ENCODE results near the gene RLBP1.

Gene RLBP1

DNA sequence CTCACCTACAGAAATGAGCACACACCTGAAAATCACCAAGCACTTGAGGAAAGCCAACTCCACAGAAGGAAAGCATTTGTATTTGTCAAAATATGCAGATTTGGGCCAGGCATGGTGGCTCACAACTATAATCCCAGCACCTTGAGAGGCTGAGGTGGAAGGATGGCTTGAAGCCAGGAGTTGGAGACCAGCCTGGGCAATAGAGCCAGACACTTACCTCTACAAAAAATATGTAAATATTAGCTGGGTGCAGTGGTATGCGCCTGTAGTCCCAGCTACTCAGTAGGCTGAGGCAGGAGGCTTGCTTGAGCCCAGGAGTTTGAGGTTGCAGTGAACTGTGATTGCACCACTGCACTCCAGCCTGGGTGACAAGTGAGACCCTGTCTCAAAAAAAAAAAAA is 12.3 kb downstream of the RLBP1 start:
- DNase-seq (ENCODE audit: low read depth) = no peak
- TF ChIP-seq, protein P1, sequence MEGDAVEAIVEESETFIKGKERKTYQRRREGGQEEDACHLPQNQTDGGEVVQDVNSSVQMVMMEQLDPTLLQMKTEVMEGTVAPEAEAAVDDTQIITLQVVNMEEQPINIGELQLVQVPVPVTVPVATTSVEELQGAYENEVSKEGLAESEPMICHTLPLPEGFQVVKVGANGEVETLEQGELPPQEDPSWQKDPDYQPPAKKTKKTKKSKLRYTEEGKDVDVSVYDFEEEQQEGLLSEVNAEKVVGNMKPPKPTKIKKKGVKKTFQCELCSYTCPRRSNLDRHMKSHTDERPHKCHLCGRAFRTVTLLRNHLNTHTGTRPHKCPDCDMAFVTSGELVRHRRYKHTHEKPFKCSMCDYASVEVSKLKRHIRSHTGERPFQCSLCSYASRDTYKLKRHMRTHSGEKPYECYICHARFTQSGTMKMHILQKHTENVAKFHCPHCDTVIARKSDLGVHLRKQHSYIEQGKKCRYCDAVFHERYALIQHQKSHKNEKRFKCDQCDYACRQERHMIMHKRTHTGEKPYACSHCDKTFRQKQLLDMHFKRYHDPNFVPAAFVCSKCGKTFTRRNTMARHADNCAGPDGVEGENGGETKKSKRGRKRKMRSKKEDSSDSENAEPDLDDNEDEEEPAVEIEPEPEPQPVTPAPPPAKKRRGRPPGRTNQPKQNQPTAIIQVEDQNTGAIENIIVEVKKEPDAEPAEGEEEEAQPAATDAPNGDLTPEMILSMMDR (IDR thresholded peaks at IDR 0.05; ENCODE audit: control insufficient read depth, insufficient read depth, low read depth, low read length, missing control alignments) = no peak
- no peak overlapping the region for H3K4me3 ChIP-seq (ENCODE audit: control insufficient read depth, low read depth, low read length)

GRCh38 chr15:89208256-89208655 is 13.1 kb downstream of the RLBP1 start:
- TF ChIP-seq, protein P1 (IDR thresholded peaks at IDR 0.05; ENCODE audit: control insufficient read depth, insufficient read depth, low read depth, low read length, missing control alignments) = no peak
- no peak overlapping the region for H3K4me3 ChIP-seq (ENCODE audit: control insufficient read depth, low read depth, low read length)
- no peak for DNase-seq (ENCODE audit: low read depth)

DNA sequence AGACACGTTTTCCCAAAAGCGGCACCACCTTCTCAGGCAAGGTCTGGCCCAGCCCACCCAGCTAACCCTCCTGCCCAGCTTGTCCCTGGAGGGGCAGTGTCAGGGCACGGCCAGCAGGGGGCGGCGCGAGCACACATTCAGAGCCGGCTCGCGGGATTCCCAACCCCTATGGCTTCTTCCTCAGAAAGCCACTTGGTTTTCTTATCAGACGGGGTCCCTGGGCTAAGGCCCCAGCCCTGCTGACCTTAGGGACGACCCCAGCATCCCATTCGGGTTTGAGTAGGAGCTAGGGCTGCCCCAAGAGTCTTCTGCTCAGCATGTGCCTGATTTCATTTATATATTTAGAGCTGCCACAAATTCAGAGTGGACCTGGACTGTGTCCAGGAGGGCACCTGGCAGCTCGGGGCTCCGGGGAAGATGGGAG is 14.5 kb downstream of the RLBP1 start:
- DNase-seq (ENCODE audit: low read depth) = no peak
- TF ChIP-seq, protein P1 (IDR thresholded peaks at IDR 0.05; ENCODE audit: control insufficient read depth, insufficient read depth, low read depth, low read length, missing control alignments) = peak; percentile 99
- no peak overlapping the region; the same call in 1 of the 2 replicates for H3K4me3 ChIP-seq (ENCODE audit: control insufficient read depth, low read depth, low read length)

- no peak overlapping the region for H3K4me3 ChIP-seq (ENCODE audit: control insufficient read depth, low read depth, low read length)
- DNase-seq (ENCODE audit: low read depth) = no peak
- TF ChIP-seq, protein P1 (IDR thresholded peaks at IDR 0.05; ENCODE audit: control insufficient read depth, insufficient read depth, low read depth, low read length, missing control alignments) = no peak
Observed at GRCh38 chr15:89205991-89206585, 15.3 kb downstream of the RLBP1 start.

DNA sequence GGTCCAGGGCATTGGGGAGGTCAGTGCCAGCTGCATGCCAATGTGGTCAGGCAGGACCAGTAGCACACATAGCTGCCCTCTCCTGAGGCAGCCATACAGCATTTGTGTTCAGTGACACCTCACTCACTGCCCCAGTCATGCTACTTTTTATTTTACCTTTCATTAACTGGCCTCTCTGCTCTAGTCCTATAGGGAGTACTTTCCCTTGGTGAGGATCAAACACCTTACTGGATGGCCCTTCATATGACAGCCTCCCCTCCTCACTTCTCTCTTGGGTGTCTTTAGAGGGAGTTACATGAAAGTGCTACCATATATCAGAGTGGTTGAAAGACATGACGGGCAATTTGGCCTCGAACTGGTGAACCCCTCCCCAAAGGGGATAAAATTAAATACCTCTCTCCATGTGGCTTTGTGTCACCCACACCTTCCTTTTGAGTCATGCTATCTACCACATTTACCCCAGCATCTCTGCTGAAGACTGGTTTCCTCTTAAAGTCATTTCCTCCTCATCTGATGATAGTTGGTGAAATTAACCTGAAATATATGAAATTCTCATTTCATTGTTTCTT is 17.6 kb downstream of the RLBP1 start:
- no peak for DNase-seq (ENCODE audit: low read depth)
- TF ChIP-seq, protein P1 (IDR thresholded peaks at IDR 0.05; ENCODE audit: control insufficient read depth, insufficient read depth, low read depth, low read length, missing control alignments) = no peak
- no peak overlapping the region for H3K4me3 ChIP-seq (ENCODE audit: control insufficient read depth, low read depth, low read length)

DNA sequence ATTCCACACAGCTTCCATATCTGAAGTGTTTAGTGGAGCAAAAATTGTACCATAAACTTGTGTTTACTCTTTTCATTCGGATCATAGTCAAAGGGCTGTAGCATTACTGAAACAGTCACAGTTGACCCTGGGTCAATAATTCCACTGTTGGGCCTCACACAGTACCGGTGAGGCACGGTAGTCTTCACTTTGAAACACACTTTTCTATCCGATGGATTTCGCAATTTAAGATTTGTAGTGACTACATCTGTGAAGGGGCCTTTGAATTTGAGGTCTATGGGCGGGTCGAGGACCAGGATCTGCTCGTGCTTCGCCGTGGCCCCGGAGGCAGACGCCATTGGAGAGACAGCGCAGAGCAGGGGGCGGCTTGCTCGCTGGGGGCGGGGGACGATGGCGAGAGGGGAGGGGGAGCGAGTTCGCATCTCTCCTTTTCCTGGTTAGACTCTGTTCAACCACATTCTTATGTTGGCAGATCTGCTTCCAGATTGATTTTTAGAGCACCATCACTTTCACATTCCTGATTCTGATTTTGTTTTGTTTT is 19.8 kb downstream of the RLBP1 start:
- DNase-seq (ENCODE audit: low read depth) = no peak
- TF ChIP-seq, protein P1 (IDR thresholded peaks at IDR 0.05; ENCODE audit: control insufficient read depth, insufficient read depth, low read depth, low read length, missing control alignments) = no peak
- H3K4me3 ChIP-seq (ENCODE audit: control insufficient read depth, low read depth, low read length) = no peak overlapping the region

All from AG09309 (cell line).